Vagina (tissue), 2 donors: ENCODE measurements around the gene NEDD1.

Experiments used
- POLR2AphosphoS5 ChIP-seq, 2 donors: sonication (generic); formaldehyde crosslinking; IDR thresholded peaks; one replicate each; pipeline ENCODE4 v1.9.0; 2017; ENCODE audit warnings: antibody characterized with exemption in 2 of 2, mild to moderate bottlenecking in 2 of 2, low read depth in 1 of 2; ENCODE audit not compliant: insufficient read depth in 1 of 2
- TF ChIP-seq, protein P1 (sequence below), 3 experiments: fragments of 450-650 bp in 2 of 3; fragments of 200-600 bp in 1 of 3; sonication (generic) in 1 of 3; IDR thresholded peaks; one replicate each; pipeline ENCODE4 v1.5.1; 2017 to 2019; ENCODE audit warnings: antibody characterized with exemption in 3 of 3, mild to moderate bottlenecking in 2 of 3, moderate library complexity in 2 of 3

DNA sequence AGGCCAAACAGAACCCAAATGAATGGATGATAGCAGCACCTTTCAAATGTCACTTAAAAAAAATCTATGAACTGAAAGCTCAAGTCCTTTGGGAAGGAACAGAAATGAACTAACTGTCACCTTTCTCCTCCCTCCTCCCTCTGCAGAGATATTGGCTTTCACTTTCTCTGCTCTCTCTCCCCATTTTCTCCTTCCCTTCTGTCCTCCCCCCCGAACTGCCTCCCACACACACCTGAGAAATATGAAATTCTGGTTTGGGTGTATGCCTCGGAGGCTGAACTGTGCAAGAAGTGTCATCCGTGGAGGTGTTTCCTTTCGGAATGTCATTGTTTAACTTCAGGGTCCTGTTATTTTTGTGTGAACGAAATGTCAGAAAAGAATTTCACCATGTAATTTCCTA, 87.8 kb downstream of the NEDD1 start:
- TF ChIP-seq POLR2AphosphoS5 (IDR thresholded peaks at IDR 0.05; ENCODE audit: insufficient read depth in 1 of 2, low read depth in 1 of 2), result no peak
- TF ChIP-seq, protein P1, sequence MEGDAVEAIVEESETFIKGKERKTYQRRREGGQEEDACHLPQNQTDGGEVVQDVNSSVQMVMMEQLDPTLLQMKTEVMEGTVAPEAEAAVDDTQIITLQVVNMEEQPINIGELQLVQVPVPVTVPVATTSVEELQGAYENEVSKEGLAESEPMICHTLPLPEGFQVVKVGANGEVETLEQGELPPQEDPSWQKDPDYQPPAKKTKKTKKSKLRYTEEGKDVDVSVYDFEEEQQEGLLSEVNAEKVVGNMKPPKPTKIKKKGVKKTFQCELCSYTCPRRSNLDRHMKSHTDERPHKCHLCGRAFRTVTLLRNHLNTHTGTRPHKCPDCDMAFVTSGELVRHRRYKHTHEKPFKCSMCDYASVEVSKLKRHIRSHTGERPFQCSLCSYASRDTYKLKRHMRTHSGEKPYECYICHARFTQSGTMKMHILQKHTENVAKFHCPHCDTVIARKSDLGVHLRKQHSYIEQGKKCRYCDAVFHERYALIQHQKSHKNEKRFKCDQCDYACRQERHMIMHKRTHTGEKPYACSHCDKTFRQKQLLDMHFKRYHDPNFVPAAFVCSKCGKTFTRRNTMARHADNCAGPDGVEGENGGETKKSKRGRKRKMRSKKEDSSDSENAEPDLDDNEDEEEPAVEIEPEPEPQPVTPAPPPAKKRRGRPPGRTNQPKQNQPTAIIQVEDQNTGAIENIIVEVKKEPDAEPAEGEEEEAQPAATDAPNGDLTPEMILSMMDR (IDR thresholded peaks at IDR 0.05), result no peak
